ENCODE results near the gene ITPR3.
"Not testable (repeated sequence)": the region's sequence is repeated elsewhere in the genome, so short reads cannot be mapped to it uniquely, and the experiment has no call there.

ITPR3 gene

DNA sequence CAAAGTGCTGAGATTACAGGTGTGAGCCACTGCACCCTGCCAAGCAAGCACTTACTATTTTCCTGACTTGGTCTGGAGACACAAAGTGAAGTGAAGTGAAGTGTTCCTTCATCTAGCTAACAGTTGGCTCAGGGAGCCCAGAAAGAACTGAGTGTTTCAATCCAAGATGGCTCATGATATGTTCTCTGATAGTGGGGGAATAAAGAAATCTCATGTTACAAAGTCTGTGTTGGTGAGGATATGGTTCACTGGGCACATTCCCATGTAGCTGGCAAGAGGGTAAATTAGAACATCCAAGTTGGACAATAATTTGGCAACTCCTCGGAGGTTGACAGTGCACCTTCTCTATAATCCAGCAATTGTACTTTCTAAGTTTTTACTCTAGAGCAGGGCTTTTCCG lies 5.0 kb upstream of the ITPR3 start:
- DNase-seq: no peak

DNA sequence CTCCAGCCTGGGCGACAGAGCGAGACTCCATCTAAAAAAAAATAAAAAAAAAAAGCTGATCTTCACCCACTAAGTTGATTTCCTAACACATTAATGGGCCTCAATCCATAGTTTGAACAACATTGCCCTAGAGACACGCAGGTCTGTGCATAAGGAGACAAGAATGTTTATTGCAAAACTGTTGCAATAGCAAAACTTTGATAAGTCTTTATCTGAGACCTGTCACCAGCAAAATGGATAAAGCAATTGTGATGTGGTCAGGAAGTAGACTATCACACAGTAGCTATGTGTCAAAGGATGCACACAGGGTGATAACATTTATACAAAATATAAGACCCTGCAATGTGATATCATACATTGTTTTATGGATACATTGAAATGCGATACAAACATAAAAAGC lies 4.2 kb upstream of the ITPR3 start:
- no peak for DNase-seq

GRCh38 chr6:33619166-33619840 lies 1.8 kb upstream of the ITPR3 start:
- DNase-seq: no peak

GRCh38 chr6:33620158-33620855 lies 815 bp upstream of the ITPR3 start:
- no peak for DNase-seq

DNA sequence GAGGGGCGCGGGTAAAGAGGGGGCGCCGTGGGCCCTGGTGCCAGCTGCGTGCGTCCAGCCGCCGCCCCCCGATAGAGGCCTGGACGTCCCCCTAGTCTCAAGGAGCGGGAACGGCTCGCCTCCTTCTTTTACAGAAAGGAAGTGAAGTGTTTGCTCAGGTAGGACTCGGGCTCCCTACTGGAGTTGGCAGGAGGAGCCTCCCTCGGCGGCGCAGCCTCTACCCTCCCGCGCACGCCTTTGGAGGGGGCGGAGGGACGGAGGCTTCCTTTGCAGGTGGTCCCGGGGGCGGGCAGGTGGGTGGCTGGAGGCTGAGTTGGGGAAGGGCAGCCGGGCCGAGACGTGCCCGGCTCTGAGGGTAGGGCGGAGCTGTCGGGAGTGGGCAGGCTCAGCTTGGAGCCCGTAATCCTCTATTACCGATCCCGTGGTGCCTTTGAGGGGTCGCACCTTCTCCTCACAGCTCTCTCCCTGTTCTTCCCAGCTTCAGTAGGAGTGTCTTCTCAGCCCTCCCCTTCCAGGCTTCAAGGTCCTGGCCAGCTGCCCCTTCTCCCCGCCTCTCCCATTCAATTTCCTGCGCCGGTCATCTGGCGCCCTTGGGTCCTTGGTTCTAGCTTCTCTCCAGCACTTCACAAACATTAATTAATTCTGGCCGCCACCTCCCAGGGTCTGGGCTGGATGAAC lies 728 bp downstream of the ITPR3 start:
- no peak for DNase-seq

GRCh38 chr6:33622456-33623431 lies 1.6 kb downstream of the ITPR3 start:
- no peak for DNase-seq

GRCh38 chr6:33623895-33624381 lies 2.8 kb downstream of the ITPR3 start:
- DNase-seq: no peak

DNA sequence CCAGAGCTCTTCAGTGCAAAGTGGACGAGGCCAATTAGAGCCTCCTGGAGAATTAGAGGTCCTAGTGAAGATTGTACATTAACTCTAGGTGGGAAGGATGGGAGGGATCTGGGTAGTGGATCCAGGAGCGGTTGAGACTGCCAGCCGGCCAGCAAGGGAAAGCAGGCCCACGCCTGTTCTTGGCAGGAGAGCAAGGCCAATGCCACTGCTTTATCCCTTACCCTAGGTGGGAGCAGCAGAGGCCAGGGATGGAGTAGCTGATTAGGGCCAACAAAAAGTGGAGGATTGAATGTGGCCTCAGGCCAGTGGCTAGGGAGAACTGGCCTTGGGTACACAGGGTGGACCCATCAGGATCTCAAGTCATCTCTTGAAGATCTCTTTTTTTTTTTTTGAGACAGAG lies 3.7 kb downstream of the ITPR3 start:
- DNase-seq: no peak

GRCh38 chr6:33627876-33628275 lies 6.8 kb downstream of the ITPR3 start:
- no peak for DNase-seq

GRCh38 chr6:33628401-33628964 lies 7.4 kb downstream of the ITPR3 start:
- no peak for DNase-seq

- no peak for DNase-seq
These were observed 8.9 kb downstream of the ITPR3 start for GRCh38 chr6:33630014-33630413.

DNA sequence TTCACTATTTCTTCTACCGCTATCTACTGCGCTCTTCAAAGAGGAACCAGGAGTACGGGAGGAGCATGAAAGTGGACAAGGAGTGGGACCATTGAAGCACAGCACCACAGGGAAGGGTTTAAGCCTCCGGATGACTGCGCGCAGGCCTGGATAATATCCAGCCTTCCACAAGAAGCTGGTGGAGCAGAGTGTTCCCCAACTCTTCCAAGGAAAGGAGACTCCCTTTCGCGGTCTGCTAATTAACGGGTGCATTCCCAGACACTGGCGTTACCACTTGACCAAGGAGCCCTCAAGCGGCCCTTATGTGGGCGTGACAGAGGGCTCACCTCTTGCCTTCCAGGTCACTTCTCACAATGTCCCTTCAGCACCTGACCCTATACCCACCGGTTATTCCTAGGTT lies 10.4 kb downstream of the ITPR3 start:
- DNase-seq: not testable (repeated sequence)

GRCh38 chr6:33631971-33632557 lies 10.9 kb downstream of the ITPR3 start:
- DNase-seq: no peak

GRCh38 chr6:33632558-33633039 lies 11.5 kb downstream of the ITPR3 start:
- no peak for DNase-seq

DNA sequence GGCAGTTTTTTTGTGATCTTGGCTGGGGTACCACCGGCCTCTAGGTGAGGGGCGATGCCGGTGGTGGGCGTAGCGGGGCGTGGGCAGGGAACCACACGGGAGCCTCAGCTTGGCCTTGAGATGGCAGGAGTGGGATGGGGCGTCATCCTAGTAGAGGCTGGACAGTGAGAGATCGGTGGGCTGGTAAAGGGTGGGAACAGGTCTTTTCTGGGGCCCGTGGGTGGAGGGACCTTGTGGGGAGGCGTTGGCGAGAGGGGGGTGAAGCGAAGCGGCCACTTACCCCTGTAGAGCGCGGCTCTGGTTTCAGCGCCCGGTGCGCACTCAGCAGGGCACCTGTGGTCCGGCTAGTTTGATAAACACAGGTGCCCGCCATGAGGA lies 12.0 kb downstream of the ITPR3 start:
- no peak for DNase-seq

- no peak for DNase-seq
These were observed 12.5 kb downstream of the ITPR3 start for GRCh38 chr6:33633462-33634158.

DNA sequence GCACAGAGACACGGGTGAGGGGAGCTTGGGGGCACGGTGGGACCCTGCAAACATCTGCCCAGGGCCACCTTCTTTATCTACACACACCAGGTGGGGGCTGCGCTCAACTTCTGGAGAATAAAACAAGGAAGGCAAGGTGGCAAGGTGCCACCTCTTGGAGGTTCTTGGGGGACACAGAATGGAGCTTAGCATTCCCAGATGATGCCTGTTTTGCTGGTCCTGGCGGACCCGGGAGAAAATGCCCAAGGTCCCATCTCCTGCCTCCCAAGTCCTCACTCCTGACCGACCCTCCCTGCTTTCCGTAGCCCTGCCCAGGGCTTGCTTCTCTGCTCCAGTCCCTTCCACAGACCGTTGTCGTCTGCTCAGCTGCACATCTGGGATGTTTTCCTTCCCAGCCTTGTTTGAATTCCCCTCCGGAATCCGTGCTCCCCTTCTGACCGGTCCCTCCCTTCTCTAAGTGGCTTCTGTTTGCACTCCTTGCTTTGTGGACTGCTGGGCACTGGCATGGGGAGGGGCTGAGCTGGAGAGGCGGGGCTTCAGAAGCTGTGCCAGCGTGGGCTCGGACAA lies 13.1 kb downstream of the ITPR3 start:
- DNase-seq: no peak

GRCh38 chr6:33634946-33635345 lies 13.8 kb downstream of the ITPR3 start:
- no peak for DNase-seq

DNA sequence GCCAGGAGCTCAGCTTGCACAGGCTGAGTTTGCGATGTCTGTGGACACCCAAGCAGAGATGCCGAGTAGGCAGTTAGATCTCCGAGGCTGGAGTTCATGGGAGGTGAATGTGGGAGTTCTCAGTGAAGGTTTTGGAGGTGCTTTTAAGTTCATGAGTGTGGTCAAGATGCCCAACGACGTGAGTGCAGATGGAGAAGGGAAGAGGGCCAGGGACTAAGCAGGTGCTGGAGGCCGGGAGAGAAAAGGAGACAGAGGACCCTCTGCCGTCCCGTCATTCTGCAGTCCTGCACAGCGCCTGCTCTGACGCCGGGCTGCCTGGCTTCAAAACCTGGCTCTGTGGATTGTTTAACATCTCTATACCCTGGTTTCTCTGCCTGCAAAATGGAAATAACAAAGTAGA lies 15.5 kb downstream of the ITPR3 start:
- no peak for DNase-seq

DNA sequence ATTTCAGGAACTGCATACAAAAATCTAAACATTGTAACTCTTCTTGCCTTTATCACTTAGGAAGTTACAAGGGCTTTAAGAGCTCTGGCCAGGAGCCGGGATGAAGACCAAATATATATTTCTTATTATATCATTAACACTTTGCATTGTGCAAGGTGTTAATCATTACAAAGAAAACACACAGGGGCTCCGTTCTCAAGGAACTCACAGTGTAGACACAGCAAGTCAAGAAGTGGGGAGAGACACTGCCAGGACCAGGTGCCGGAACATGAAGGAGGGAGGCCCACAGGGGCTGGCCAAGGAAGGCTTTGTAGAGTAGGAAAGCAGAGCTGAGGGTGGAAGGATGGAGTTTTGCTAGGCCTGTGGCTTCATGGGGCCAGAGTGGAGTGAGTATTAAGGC lies 17.4 kb downstream of the ITPR3 start:
- no peak for DNase-seq

GRCh38 chr6:33639559-33639958 lies 18.4 kb downstream of the ITPR3 start:
- no peak for DNase-seq
